NB4 (cell line): ENCODE measurements around the gene SLC20A1.

Experiments used
- POLR2A ChIP-seq: IDR thresholded peaks from 2 replicates; pipeline ENCODE4 v1.6.1; 2011; ENCODE audit warnings: mild to moderate bottlenecking; ENCODE audit not compliant: insufficient read length; ENCODE audit errors: extremely low read depth
- TF ChIP-seq, protein P1 (sequence below): IDR thresholded peaks from 2 replicates; pipeline ENCODE4 v1.6.1; 2011; ENCODE audit warnings: low read depth, low read length

DNA sequence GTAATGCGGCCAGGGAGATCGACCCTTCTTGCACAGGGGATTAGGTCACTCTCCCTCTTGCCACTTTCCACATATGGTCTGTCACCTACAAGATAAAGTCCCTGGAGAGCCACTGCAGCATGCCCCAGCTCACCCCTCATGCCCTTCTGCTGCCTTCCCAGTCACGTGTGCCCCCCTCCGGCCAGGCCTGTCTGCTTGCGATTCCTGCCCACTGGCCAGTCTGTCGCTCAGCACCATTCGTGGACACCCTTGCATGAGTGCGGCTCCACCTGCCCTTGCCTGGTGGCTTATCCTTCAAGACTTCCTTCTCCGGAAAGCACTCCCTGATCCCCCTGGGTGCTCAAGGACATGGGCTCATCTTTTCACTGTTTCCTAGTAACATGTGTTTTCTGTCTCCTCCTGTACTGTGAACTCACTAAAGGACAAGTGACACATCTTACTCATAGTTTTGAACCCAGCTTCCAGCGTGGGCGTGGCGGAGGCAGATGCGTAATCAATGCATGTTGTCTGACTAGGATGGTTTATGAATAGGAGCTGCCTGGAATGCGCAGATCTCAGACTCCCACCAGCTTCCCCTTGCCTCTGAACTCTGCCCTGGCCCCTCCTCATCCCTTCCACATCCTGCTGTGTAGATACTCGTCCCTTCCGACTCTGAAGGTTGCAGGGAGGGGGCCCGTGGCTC, 67.3 kb downstream of the SLC20A1 start:
- no peak for TF ChIP-seq POLR2A
- TF ChIP-seq, protein P1, sequence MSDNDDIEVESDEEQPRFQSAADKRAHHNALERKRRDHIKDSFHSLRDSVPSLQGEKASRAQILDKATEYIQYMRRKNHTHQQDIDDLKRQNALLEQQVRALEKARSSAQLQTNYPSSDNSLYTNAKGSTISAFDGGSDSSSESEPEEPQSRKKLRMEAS = no peak
